Stimulated activated CD8-positive, alpha-beta memory T cell treated with anti-CD3 and anti-CD28 coated beads, Interleukin-4, amount 100 ng/mL, for 4 hours (primary cell): Measurements from ENCODE around the gene SALL1.

Source experiments
- DNase-seq, 2 donors: peaks; one replicate each; pipeline ENCODE4 v3.0.0-alpha.2; 2020; ENCODE audit warnings: low read depth in 2 of 2, low spot score in 1 of 2

The SALL1 gene

GRCh38 chr16:51143196-51143977 lies 7.7 kb downstream of the SALL1 start:
- DNase-seq, result no peak

GRCh38 chr16:51141541-51141940 lies 9.5 kb downstream of the SALL1 start:
- no peak for DNase-seq

DNA sequence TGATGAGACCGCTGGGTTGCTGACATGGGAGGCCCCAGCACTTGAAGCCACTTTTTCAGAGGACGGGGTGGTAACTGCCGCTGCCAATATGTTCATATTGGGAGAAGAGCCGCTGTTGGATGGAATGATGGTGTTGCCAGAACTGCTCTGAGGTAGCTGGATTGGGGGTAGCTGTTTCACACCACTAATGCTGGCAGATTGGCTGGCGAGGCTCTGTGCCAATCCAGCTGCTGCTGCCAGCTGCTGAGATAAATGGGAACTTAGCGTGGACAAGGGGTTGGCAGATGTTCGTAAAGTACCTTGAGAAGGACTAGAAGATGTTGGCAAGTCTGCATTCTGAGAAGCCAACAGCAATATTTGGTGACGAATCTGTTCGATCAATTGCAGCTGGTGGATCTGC lies 10.0 kb downstream of the SALL1 start:
- no peak for DNase-seq

GRCh38 chr16:51140112-51140511 lies 11.0 kb downstream of the SALL1 start:
- DNase-seq, result no peak

DNA sequence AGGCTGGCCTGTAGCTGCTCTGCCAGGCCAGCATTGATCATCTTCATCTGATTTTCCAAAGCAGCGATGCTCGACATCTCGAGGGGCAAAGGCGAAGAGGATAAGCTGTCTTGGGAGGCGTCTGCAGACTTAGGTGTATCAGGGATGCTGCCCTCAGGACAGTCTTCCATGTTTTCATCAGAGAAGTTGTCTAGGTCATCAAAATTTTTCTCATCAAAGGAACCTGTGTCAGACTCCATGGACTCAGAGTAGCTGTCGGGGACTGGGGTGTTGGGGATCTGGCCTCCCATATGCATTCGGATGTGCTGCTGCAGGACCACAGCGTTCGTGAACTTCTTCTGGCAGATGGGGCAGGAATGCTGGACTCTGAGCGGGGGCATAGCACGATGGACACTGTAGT lies 11.5 kb downstream of the SALL1 start:
- DNase-seq, result no peak

DNA sequence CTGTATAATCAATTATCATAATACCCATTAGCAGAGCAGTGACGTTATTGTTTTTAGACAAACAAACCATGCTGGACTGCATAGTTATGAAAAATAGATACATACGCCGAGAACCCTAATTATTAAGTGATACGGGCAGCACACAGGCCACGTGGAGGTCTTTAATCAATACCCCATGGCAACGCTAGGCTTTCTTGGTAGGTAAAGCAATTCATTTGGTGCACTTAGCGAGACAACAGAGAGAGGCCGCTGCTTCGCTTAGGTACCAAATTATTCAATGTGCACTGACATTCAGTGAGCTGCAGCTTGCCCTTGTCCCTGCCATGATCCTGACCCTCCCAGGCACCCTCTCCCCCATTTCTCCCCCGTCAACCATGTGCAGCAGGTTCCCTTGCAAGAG lies 12.9 kb downstream of the SALL1 start:
- DNase-seq, result no peak

DNA sequence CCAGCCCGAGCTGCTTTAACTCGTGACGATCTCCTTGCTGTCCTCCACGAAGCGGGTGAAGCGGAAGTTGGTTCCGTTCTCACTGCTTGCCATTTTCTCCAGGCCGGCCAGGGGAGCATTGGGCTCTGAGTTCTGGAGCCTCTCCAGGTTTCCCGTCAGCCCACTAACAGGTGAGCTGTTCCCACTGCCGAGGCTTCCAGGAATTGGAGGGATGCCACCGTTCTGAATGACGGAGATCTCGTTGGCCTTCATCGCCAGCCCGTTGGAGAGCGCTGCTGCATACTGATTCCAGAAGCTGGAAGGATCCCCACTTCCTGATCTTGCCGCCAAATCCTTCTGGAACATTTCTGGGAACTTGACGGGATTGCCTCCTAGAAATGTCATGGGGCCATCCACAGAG lies 14.0 kb downstream of the SALL1 start:
- no peak for DNase-seq

GRCh38 chr16:51134876-51135275 lies 16.2 kb downstream of the SALL1 start:
- DNase-seq, result no peak

- no peak for DNase-seq
These were observed 16.7 kb downstream of the SALL1 start for GRCh38 chr16:51134269-51134812.

- DNase-seq, result no peak
These were observed 17.4 kb downstream of the SALL1 start for GRCh38 chr16:51133688-51134087.

GRCh38 chr16:51133183-51133582 lies 17.9 kb downstream of the SALL1 start:
- no peak for DNase-seq

DNA sequence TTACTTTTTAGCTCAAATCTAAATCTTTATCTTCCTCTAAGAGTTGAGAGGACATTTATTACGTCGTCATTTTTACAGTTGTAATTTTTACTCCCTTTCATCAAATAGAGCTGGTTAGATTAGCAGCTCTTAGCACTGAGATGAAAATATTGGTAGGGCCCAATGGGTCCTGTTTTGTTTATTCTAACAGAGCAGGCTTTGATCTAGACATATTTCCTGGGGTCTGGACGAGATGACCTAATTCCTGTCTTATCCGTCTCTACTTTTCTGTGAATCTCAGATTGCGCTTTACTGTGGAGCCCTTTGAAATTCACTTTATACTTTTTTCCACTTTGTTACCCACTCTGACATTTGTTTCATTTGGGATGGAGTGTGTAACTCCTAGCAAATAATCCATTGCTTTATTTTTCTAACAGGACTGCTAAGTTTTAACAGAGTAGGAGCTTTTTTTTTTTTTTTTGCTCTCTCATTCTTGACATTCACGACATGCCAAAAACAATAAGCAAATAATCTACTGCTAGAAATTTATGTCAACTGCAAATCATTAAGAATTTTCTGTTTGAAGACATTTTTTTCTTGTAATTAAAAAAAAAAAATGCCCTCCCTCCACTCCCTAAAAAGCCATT lies 18.5 kb downstream of the SALL1 start:
- DNase-seq, result no peak

- no peak for DNase-seq
These were observed 19.5 kb downstream of the SALL1 start for GRCh38 chr16:51131619-51132018.

DNA sequence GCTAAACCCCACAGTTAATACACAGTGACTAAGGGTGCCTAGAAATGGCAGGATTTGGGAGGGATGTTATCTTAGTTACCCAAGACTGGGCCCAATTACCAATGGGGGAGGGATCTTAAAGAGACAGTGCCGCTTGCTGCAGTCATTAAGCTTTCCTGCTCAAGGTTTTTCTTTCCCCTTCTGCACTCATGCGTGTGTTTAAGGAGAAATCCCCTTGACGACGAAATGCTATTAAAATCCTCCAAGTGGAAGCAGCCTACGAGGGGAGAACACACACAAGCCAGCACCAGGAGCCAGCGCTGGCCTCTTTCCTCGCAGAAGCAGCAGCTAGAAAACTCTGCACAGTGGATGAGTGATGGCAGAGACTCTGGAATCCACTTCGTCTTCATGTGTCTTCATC lies 22.0 kb downstream of the SALL1 start:
- DNase-seq, result no peak

DNA sequence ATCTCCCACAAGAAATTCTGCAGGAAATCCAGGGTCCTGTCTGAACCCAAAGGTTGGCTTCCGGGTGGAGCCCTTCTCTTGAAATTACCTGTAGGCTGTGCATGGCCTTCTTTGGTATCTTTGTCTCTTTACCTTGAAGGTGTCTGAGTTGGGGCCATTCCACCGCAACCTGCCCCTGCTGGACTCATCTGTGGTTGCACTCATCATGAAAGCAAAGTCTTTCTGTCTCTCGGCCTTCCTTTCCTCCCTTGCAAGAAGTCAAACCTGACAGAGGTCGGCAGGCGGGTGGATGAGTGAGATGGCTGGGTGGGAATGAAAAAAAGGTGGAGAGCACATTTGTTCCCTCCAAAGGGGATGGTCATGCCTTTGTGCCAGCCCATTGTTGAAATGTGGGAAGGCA lies 25.1 kb downstream of the SALL1 start:
- no peak for DNase-seq

DNA sequence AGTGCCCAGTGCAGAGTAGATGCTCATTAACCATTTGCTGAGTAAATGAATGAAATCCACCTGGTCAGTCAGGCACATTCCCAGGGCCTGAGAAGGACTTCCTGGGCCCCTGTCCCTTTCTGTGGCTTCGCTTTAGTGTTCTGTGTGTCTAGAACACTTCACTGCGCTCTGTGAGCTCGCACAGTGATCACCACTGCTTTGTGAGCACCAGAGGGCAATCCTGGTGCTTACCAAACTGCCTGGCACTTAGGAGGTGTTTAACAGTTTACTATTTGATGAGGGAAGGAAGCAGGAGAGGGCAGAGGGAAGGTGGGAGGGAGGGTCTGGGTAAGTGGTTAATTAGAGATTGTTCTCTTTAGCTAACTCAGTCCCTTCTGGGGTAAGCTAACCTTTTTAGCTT lies 26.2 kb downstream of the SALL1 start:
- DNase-seq, result no peak

- no peak for DNase-seq
These were observed 29.2 kb downstream of the SALL1 start for GRCh38 chr16:51121850-51122249.

- no peak for DNase-seq
These were observed 30.2 kb downstream of the SALL1 start for GRCh38 chr16:51120730-51121347.

- DNase-seq, result no peak
These were observed 30.9 kb downstream of the SALL1 start for GRCh38 chr16:51119973-51120729.

- DNase-seq, result no peak
These were observed 31.5 kb downstream of the SALL1 start for GRCh38 chr16:51119556-51119955.

DNA sequence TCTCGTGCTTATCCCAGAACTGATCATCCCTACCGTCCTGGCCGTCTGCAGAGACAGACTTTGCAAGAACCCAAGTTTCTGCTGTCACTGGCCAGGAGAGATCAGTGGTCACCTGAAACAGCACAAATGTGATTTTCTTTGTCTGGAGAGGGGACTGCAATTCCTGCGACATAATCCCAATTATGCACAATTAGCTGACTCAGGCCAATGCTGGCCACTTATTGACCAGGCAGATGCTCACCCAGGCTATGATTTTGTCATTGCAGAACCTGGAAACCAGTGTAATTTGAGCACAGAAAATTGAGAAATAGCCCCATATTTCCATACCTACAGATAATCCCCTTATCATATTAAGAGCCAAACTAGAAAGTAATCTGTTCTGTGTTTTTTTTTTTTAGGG lies 34.7 kb downstream of the SALL1 start:
- no peak for DNase-seq

- no peak for DNase-seq
These were observed 36.7 kb downstream of the SALL1 start for GRCh38 chr16:51114382-51114781.
